GM19438 (cell line): Measurements from ENCODE around the gene G6PD.

Experiments
- ATAC-seq: cut with Tn5 transposase; IDR thresholded peaks from one replicate; pipeline ENCODE4 v1.9.1; 2021; ENCODE audit warnings: low read depth; ENCODE audit not compliant: unreplicated experiment

The G6PD gene

GRCh38 chrX:154488336-154489075, 58.1 kb downstream of the G6PD start:
- ATAC-seq, result no peak

GRCh38 chrX:154487518-154488290, 58.9 kb downstream of the G6PD start:
- ATAC-seq, result no peak

GRCh38 chrX:154486396-154487207, 60.0 kb downstream of the G6PD start, which contains the start of gene UBL4A:
TSS of gene UBL4A (minus strand) at chrX:154486615. CDS start at chrX:154486584, 31 bp downstream.
- no peak for ATAC-seq

DNA sequence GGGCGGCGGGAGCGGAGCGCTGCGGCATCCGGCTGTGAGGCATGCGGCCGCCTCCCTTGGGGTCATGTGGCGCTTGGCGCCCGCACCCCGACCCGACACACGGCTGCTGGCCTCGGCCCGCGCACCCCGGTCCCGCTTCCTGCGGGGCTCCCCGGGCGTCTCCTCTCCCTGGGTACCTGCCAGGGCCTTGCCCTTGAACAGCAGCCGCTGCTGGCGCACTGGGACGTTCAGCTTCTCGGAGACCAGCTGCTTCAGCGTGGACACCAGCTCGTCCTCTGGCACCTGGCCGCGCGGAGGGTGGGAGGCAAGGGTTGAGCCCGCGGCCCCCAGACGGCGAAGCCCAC, 60.6 kb downstream of the G6PD start:
- ATAC-seq, result no peak

DNA sequence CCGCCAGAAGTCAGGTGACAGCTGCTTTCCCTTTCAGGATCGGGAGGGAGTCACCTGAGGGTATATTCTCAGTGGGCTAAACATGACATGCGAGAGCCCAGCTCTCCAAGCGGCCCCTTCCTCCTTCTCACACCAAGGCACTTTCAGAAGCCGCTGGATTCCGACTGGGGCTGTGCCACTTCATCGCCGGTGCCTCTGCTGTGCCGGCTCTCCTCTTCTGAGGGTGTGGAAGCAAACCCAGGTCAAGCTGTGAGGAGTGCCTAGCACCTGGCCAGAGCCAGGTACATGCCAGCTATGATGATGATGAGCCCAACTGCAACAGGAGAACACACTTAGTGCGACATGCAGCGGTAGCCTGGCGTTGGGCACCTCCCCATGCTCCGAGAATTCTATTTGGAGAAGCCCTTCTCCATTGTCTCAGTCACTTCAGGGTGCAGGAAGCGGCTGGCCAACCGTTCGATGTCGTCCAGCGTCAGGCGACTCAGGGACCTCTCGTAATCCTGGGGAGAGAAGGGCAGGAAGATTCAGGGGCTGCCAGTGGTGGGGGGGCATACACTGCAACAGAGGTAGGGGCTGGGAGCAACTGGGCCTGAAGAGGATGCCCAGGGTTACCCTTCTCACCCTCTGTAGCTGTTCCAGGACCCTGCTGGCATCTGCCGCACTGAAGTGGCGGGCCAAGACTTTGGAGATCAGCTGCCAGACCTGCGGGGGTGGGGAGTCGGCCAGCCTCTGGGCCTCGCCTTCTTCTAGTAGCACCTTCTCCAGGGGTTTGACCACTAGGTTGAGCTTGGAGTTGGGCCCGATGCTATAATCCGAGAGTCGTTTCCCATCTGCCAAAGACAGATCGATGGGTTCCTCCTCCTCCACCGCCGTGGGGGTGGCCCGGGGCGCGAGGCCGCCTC, 61.2 kb downstream of the G6PD start:
- no peak for ATAC-seq

DNA sequence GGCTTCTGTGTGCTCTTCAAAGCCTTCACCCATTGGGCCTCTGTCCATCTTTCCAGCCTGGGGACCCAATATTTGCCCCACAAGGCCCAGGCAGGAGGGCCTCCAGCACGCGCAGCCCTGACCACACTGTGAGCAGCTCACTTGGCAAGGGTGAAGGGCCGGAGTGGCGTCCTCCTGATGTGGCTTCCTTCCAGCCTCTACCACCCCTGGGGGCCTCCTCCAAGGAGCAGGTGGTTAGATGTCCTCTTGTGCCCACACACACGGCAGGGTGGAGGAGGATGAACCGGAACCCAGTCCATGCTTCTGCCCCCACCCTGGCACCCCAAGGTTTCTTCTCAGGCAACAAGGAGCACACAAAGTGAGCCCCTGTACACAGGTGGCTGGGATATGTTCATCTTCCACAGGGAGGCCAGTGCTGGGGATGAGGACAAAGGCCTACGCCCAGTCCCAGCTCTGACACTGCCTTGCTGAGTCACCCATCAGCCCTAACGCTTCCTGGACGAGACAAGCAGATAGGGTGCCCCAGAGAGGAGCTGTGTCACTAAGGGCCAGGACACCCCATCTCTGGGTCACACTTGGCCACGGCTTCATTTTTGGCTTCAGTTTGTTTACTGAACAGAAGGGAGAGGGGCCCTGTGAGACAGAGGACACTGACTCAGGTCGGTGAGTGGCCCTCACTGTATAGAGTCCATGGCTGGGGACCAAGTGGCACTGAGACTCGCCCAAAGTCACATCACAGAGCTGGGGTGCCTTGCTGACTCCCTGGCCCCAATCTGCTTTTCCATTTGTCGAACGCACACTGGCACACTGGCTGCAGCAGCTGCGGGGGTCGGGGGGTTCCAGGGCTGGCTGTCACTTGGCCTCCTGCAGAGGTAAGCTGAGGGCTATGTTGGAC, 62.1 kb downstream of the G6PD start:
- no peak for ATAC-seq

- no peak for ATAC-seq
Measured at GRCh38 chrX:154483325-154483724, 63.3 kb downstream of the G6PD start.

DNA sequence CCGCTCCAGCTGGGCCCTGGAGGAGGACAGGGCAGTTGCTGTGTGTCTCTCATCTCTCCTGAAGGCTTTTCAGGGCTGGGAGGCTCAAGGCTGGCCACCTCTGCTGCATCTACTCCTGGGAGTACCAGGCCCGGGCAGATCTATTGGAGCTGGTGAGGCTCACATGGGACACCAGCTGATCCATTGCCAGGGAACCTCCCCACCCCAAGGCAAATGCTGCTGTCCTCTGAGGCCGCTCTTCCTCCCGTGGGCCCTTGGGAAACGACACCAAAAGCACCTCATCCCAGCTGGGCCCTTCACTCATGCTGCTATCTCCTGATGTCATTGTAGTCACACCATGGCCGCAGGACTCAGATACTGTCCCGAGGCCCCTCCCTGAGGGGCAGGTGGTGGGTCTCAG, 63.9 kb downstream of the G6PD start:
- no peak for ATAC-seq

DNA sequence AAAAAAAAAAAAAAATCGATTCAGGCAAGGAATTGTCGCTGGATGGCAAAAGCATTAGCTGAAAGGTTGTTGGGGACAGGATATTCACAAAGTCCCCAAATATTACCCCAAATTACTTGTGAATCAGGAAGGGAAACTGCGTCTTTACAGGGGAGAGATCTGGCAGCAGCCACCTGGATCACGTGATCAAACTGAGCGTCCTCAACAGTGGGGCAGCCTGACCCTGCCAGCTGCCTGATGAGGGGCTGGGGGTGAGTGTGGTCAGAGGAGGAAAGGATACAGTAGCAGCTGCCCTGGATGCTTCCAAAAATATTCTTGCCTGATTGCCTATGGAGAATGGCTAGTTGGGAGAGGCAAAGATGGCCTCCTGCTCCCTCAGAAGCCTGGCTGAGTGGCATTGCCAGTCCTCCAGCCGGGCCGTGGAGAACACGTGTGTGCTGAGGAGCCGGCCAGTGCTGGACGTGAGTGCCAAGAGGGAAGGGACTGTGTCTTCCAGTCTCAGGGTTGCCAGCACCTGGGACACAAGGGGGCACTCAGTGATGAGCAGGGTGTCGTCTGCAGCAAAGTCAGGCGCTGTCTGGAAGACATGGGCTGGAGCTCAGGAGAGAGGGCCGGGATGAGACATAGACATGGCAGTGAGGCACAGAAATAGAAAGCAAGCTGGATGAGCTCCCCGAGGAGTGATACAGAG, 64.6 kb downstream of the G6PD start:
- no peak for ATAC-seq
